Memory B cell (primary cell): Measurements from ENCODE around the gene SRSF11.
A peak's percentile ranks its signal among the peaks of the same experiment; 100 is the strongest.
"Not testable (repeated sequence)": the region's sequence is repeated elsewhere in the genome, so short reads cannot be mapped to it uniquely, and the experiment has no call there.

Source experiments
- ATAC-seq: fragments of 150-1000 bp; cut with Tn5 transposase; 2 replicates; pipeline ENCODE4 v1.10.0; 2021; ENCODE audit warnings: low read depth, mild to moderate bottlenecking, moderate library complexity
- DNase-seq, 2 donors: peaks; one replicate each; pipeline ENCODE4 v3.0.0; 2022; ENCODE audit warnings: low spot score in 2 of 2
- H3K27ac Mint-ChIP-seq: one replicate; pipeline ENCODE4 v1.8.0; 2022; ENCODE audit warnings: mild to moderate bottlenecking, moderate library complexity, mixed read lengths
- H3K27me3 Mint-ChIP-seq: one replicate; pipeline ENCODE4 v1.8.0; 2022; ENCODE audit warnings: mixed read lengths
- H3K36me3 Mint-ChIP-seq: one replicate; pipeline ENCODE4 v1.8.0; 2022; ENCODE audit warnings: mild to moderate bottlenecking, mixed read lengths
- H3K4me1 Mint-ChIP-seq: one replicate; pipeline ENCODE4 v1.8.0; 2022; ENCODE audit warnings: mixed read lengths
- H3K4me3 Mint-ChIP-seq: one replicate; pipeline ENCODE4 v1.8.0; 2022; ENCODE audit warnings: mild to moderate bottlenecking, moderate library complexity, mixed read lengths
- H3K9me3 Mint-ChIP-seq: one replicate; pipeline ENCODE4 v1.8.0; 2022; ENCODE audit warnings: mixed read lengths

The SRSF11 gene

GRCh38 chr1:70205434-70206118 is 15.6 kb upstream of the SRSF11 start, which contains the start of gene LRRC40:
TSS of gene LRRC40 (minus strand) at chr1:70205579. CDS start at chr1:70205540, 39 bp downstream.
- peak within 1 kb of the TSS; percentile 95 for H3K27ac Mint-ChIP-seq

GRCh38 chr1:70206833-70207232 is 14.3 kb upstream of the SRSF11 start:
- Mint-ChIP-seq H3K27ac (peak overlapping the region; percentile 95), H3K4me1 (peaks cover 31% of the 10 kb centered on the region)
- H3K36me3 Mint-ChIP-seq, DNase-seq, H3K27me3 Mint-ChIP-seq, ATAC-seq, H3K9me3 Mint-ChIP-seq, H3K4me3 Mint-ChIP-seq: not testable (repeated sequence)

More at GRCh38 chr1:70205434-70206118, 15.6 kb upstream of the SRSF11 start, which contains the start of gene LRRC40:
- ATAC-seq (peak; percentile 89), DNase-seq (peak; percentile 94 to 99)
- Mint-ChIP-seq H3K4me3 (peak within 1 kb of the TSS; percentile 94), H3K27me3 (no peaks in the 10 kb centered on the region), H3K9me3 (no peaks in the 10 kb centered on the region), H3K36me3 (peaks cover 1% of the 10 kb centered on the region), H3K4me1 (peaks cover 32% of the 10 kb centered on the region)

- H3K27ac Mint-ChIP-seq, result peak overlapping the region; percentile 62
- H3K9me3 Mint-ChIP-seq, result no peaks in the 10 kb centered on the region
- H3K36me3 Mint-ChIP-seq, result peaks cover 4% of the 10 kb centered on the region
- ATAC-seq (no peak), DNase-seq (no peak)
- no peaks in the 10 kb centered on the region for H3K27me3 Mint-ChIP-seq
- H3K4me1 Mint-ChIP-seq, result peaks cover 29% of the 10 kb centered on the region
- H3K4me3 Mint-ChIP-seq, result peak overlapping the region; percentile 17
Measured at GRCh38 chr1:70207492-70207891, 13.7 kb upstream of the SRSF11 start.

DNA sequence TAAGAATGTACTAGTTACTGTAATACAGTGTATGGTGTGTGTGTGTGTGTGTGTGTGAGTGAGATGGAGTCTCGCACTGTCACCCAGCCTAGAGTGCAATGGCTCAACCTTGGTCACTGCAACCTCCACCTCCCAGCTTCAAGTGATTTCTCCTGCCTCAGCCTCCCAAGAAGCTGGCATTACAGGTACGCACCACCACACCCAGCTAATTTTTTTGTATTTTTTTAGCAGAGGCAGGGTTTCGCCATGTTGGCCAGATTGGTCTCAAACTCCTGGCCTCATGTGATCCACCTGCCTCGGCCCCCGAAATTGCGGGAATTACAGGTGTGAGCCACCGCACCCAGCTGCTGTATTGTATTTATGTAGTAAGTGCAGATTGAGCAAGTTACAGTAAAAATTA is 12.9 kb upstream of the SRSF11 start:
- Mint-ChIP-seq H3K4me1 (peaks cover 24% of the 10 kb centered on the region), H3K9me3 (no peaks in the 10 kb centered on the region), H3K4me3 (no peak overlapping the region), H3K27me3 (no peaks in the 10 kb centered on the region), H3K27ac (no peak overlapping the region), H3K36me3 (peaks cover 4% of the 10 kb centered on the region)
- no peak for ATAC-seq
- DNase-seq, result no peak

DNA sequence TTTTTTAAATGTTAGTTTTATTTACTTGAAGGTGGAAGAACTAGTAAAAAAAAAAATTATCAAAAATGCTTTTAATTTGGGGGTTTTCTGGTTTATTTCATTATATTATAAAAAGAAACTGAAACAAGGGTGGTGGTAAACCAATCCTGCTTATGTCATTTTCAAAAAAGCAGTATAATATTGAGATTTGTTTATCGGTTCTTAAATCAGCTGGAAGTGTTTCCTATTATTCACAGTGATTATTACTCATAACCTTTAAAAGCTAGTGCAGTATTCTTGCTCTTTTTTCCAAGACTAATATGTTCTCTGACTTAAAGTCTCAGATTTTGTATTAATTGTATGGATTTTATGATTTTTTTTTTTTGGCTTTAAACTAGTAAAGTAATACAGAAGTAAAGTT is 10.4 kb upstream of the SRSF11 start:
- no peak overlapping the region for H3K4me3 Mint-ChIP-seq
- H3K36me3 Mint-ChIP-seq, result peaks cover 6% of the 10 kb centered on the region

DNA sequence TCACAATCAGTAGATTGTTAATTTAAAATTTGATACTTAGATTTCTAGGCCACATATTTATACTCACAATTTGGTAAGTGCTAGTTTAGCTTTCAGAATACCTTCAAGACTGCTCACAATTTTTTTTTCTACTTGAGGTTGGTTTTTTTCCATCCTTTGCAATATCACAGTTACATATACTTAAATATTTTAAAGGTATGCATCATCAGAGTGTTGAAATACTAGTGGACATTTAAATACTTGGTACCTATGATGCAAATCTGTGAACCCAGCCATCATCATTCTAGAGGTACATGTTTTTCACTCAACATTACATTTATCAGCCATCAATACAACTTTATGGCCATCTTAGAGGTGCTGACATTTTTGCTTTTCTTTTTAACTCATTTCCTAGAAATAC is 9.6 kb upstream of the SRSF11 start:
- no peak for DNase-seq

More for the DNA sequence above, 10.4 kb upstream of the SRSF11 start:
- Mint-ChIP-seq H3K9me3 (no peaks in the 10 kb centered on the region), H3K27me3 (no peaks in the 10 kb centered on the region), H3K4me1 (peaks cover 12% of the 10 kb centered on the region), H3K27ac (no peak overlapping the region)
- DNase-seq (no peak), ATAC-seq (no peak)

GRCh38 chr1:70220015-70220414 is 1.2 kb upstream of the SRSF11 start:
- DNase-seq (no peak), ATAC-seq (no peak)
- H3K36me3 Mint-ChIP-seq, result peaks cover 12% of the 10 kb centered on the region
- H3K27me3 Mint-ChIP-seq, result no peaks in the 10 kb centered on the region
- no peaks in the 10 kb centered on the region for H3K9me3 Mint-ChIP-seq
- H3K4me3 Mint-ChIP-seq, result peak overlapping the region; percentile 61
- peak overlapping the region; percentile 91 for H3K27ac Mint-ChIP-seq
- peaks cover 21% of the 10 kb centered on the region for H3K4me1 Mint-ChIP-seq

More for the DNA sequence above, 9.6 kb upstream of the SRSF11 start:
- H3K27me3 Mint-ChIP-seq, result no peaks in the 10 kb centered on the region
- H3K4me3 Mint-ChIP-seq, result no peak overlapping the region
- H3K4me1 Mint-ChIP-seq, result peaks cover 11% of the 10 kb centered on the region
- no peaks in the 10 kb centered on the region for H3K9me3 Mint-ChIP-seq
- ATAC-seq, result no peak
- no peak overlapping the region for H3K27ac Mint-ChIP-seq
- H3K36me3 Mint-ChIP-seq, result peaks cover 6% of the 10 kb centered on the region

DNA sequence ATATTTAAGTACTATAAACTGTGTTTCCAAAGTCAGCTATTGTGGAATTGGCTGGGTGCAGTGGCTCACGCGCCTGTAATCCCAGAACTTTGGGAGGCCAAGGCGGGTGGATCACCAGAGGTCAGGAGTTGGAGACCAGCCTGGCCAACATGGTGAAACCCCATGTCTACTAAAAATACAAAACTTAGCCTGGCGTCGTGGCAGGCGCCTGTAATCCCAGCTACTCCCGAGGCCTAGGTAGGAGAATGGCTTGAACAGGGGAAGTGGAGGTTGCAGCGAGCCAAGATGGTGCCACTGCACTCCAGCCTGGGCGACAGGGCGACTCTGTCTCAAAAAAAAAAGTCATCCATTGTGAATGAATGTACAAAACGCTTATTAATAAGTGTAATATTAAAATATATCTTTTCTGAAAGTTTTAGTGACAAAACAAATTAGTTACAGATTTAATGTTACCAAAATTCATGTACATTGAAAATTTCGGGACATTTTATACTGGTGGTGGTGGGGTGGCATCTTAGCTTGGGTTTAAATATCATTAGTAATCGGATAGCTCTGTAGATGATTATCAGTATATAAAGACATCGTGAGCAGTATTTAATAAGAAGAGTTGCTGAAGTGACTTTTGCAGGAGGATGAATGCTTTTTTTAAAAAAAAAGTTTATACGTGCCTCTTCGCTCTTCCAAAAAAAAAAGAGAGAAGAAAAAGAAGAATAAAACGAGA is 503 bp upstream of the SRSF11 start:
- H3K27me3 Mint-ChIP-seq, result no peaks in the 10 kb centered on the region
- ATAC-seq (no peak), DNase-seq (no peak)
- H3K4me3 Mint-ChIP-seq, result peak overlapping the region; percentile 90
- peaks cover 9% of the 10 kb centered on the region for H3K36me3 Mint-ChIP-seq
- peaks cover 21% of the 10 kb centered on the region for H3K4me1 Mint-ChIP-seq
- H3K27ac Mint-ChIP-seq, result peak overlapping the region; percentile 91
- H3K9me3 Mint-ChIP-seq, result no peaks in the 10 kb centered on the region

- H3K27ac Mint-ChIP-seq, result peak overlapping the region; percentile 91
- no peak for ATAC-seq
- peaks cover 6% of the 10 kb centered on the region for H3K36me3 Mint-ChIP-seq
- H3K27me3 Mint-ChIP-seq, result no peaks in the 10 kb centered on the region
- no peaks in the 10 kb centered on the region for H3K9me3 Mint-ChIP-seq
- H3K4me1 Mint-ChIP-seq, result peaks cover 28% of the 10 kb centered on the region
- H3K4me3 Mint-ChIP-seq, result no peak overlapping the region
- no peak for DNase-seq
Measured at GRCh38 chr1:70222716-70223235, 1.6 kb downstream of the SRSF11 start.

DNA sequence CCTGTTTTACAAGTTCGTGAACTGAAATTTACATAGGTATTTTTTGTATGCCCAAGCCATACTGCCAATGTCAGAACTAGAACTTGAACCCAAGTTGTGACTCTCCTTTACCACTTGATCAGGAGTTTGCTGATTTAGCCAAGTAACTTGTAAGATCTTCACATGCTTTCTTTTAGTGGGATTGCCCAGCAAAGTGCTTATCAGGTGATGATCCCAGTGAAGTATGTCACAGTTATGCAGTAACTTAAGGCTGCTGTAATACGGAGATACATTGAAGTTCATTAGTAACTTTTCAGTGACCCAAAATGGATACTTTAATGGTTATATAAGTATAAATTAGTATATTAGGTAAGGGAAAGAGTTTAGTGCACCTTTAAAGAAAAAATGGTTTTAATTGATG is 3.8 kb downstream of the SRSF11 start:
- no peaks in the 10 kb centered on the region for H3K9me3 Mint-ChIP-seq
- peaks cover 29% of the 10 kb centered on the region for H3K4me1 Mint-ChIP-seq
- H3K27me3 Mint-ChIP-seq, result no peaks in the 10 kb centered on the region
- H3K36me3 Mint-ChIP-seq, result peaks cover 11% of the 10 kb centered on the region
- ATAC-seq (no peak), DNase-seq (no peak)
- H3K4me3 Mint-ChIP-seq, result no peak overlapping the region
- H3K27ac Mint-ChIP-seq, result peak overlapping the region; percentile 91

DNA sequence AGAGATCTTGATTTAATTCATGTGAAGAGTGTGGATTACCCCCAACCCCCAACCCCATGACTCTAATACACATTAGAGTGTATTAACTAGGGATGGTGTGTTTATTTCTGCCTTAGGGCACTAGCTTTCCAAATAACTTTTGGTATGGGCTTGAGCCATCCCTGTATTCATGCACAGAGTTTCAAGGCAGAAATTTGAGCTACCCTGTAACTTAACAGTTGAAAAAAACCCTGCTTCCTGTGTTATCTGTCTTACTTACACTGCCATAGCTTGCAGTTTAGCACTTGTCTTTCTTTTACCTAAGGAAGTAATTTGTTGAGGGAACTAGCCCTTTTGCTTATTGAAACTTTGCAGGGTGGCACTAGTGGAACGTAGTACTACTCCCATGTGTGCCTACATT is 6.3 kb downstream of the SRSF11 start:
- Mint-ChIP-seq H3K36me3 (peaks cover 17% of the 10 kb centered on the region), H3K9me3 (no peaks in the 10 kb centered on the region), H3K4me1 (peaks cover 24% of the 10 kb centered on the region), H3K27me3 (no peaks in the 10 kb centered on the region), H3K4me3 (no peak overlapping the region), H3K27ac (no peak overlapping the region)
- ATAC-seq (no peak), DNase-seq (no peak)

DNA sequence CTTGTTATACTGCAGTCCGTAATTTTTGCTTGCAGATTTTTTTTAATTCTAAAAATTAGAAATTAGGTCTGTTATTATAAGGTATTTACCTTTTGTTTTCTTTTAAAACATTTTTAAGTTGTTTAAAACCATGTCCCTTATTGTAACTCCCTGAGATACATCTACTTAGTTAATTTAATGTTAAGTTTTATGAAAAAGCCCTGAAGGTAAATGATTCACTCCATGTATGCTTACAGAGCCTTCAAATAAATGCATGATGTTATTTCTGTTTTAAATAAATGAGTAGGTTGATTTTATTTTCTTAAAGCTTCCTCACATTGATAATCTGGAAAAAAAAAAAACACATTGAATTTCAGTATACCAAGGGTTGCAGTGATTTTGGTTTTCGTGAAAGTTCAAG is 7.5 kb downstream of the SRSF11 start:
- DNase-seq (no peak), ATAC-seq (no peak)
- H3K27me3 Mint-ChIP-seq, result no peaks in the 10 kb centered on the region
- no peaks in the 10 kb centered on the region for H3K9me3 Mint-ChIP-seq
- H3K36me3 Mint-ChIP-seq, result peaks cover 20% of the 10 kb centered on the region
- peaks cover 21% of the 10 kb centered on the region for H3K4me1 Mint-ChIP-seq
- no peak overlapping the region for H3K4me3 Mint-ChIP-seq
- H3K27ac Mint-ChIP-seq, result no peak overlapping the region

DNA sequence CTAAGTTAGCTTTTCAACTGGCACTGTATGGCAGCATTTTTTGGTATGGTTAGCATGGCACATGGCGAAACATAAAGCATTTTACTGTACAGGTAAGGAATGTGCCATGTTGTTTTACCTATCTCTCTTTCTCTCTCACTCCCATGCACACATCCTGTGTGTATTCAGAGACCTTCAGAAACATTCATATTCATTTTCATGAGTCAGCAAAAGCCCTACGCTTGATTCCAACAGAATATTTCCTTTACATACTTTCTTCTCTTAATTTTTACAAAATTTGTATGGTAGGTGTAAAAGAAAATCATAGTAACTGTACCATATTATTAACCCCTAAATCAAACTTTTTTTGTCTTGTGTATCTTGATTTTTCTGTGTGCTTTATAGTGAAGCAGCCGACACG is 10.3 kb downstream of the SRSF11 start:
- Mint-ChIP-seq H3K9me3 (no peaks in the 10 kb centered on the region), H3K4me1 (peaks cover 13% of the 10 kb centered on the region), H3K4me3 (no peak overlapping the region), H3K36me3 (peaks cover 24% of the 10 kb centered on the region), H3K27me3 (no peaks in the 10 kb centered on the region), H3K27ac (no peak overlapping the region)
- DNase-seq (no peak), ATAC-seq (no peak)

- H3K36me3 Mint-ChIP-seq, result peaks cover 25% of the 10 kb centered on the region
- H3K4me3 Mint-ChIP-seq, result no peak overlapping the region
- no peak for DNase-seq
- H3K9me3 Mint-ChIP-seq, result no peaks in the 10 kb centered on the region
- no peaks in the 10 kb centered on the region for H3K4me1 Mint-ChIP-seq
- no peak overlapping the region for H3K27ac Mint-ChIP-seq
- no peaks in the 10 kb centered on the region for H3K27me3 Mint-ChIP-seq
- ATAC-seq, result no peak
Measured at GRCh38 chr1:70234733-70235132, 13.6 kb downstream of the SRSF11 start.
